HEK293 (cell line): ENCODE measurements around the gene BLOC1S6.
A peak's percentile ranks its signal among the peaks of the same experiment; 100 is the strongest.

Experiments used
- GFI1B ChIP-seq: fragments of 450-650 bp; formaldehyde crosslinking; IDR thresholded peaks from 2 replicates; pipeline ENCODE4 v1.5.1; 2016; ENCODE audit warnings: missing biosample characterization, missing genetic modification characterization
- HOXD13 ChIP-seq: sonication (generic); formaldehyde crosslinking; IDR thresholded peaks from 2 replicates; pipeline ENCODE4 v1.8.0; 2022; ENCODE audit warnings: missing genetic modification reagents, borderline replicate concordance
- INSM2 ChIP-seq: fragments of 450-650 bp; formaldehyde crosslinking; IDR thresholded peaks from 2 replicates; pipeline ENCODE4 v1.5.1; 2016; ENCODE audit warnings: missing biosample characterization, missing genetic modification characterization
- OSR2 ChIP-seq: fragments of 450-650 bp; formaldehyde crosslinking; IDR thresholded peaks from 2 replicates; pipeline ENCODE4 v1.5.1; 2016; ENCODE audit warnings: missing biosample characterization, missing genetic modification characterization
- OVOL3 ChIP-seq: fragments of 450-650 bp; formaldehyde crosslinking; IDR thresholded peaks from 2 replicates; pipeline ENCODE4 v1.5.1; 2016; ENCODE audit warnings: missing biosample characterization, missing genetic modification characterization
- TRIM28 ChIP-seq: IDR thresholded peaks from 2 replicates; pipeline ENCODE4 v1.6.1; 2011; ENCODE audit warnings: low read length, control low read depth, borderline replicate concordance
- ZBTB10 ChIP-seq: fragments of 450-650 bp; formaldehyde crosslinking; IDR thresholded peaks from 2 replicates; pipeline ENCODE4 v1.5.1; 2016; ENCODE audit warnings: missing biosample characterization, missing genetic modification characterization
- ZBTB26 ChIP-seq: fragments of 450-650 bp; formaldehyde crosslinking; optimal IDR thresholded peaks from 2 replicates; pipeline ENCODE3; 2016; ENCODE audit warnings: missing biosample characterization, mild to moderate bottlenecking, missing genetic modification characterization
- ZNF2 ChIP-seq: fragments of 450-650 bp; formaldehyde crosslinking; IDR thresholded peaks from 2 replicates; pipeline ENCODE4 v1.5.1; 2016; ENCODE audit warnings: missing biosample characterization, missing genetic modification characterization
- ZNF239 ChIP-seq: fragments of 450-650 bp; formaldehyde crosslinking; IDR thresholded peaks from 2 replicates; pipeline ENCODE4 v1.5.1; 2016; ENCODE audit warnings: missing biosample characterization, missing genetic modification characterization
- ZNF426 ChIP-seq: fragments of 450-650 bp; formaldehyde crosslinking; IDR thresholded peaks from 2 replicates; pipeline ENCODE4 v1.5.1; 2017; ENCODE audit warnings: missing biosample characterization, missing genetic modification characterization, mild to moderate bottlenecking, inconsistent platforms, moderate library complexity
- ZNF433 ChIP-seq: fragments of 450-650 bp; formaldehyde crosslinking; IDR thresholded peaks from 2 replicates; pipeline ENCODE4 v1.5.1; 2016; ENCODE audit warnings: missing biosample characterization, missing genetic modification characterization, low read depth
- ZNF580 ChIP-seq: fragments of 450-650 bp; formaldehyde crosslinking; IDR thresholded peaks from 2 replicates; pipeline ENCODE4 v1.5.1; 2016; ENCODE audit warnings: missing biosample characterization, missing genetic modification characterization
- ZNF639 ChIP-seq: fragments of 450-650 bp; formaldehyde crosslinking; IDR thresholded peaks from 2 replicates; pipeline ENCODE4 v1.5.1; 2016; ENCODE audit warnings: missing biosample characterization, missing genetic modification characterization
- ZNF777 ChIP-seq: fragments of 450-650 bp; formaldehyde crosslinking; IDR thresholded peaks from 2 replicates; pipeline ENCODE4 v1.5.1; 2017; ENCODE audit warnings: missing biosample characterization, missing genetic modification characterization, borderline replicate concordance
- ZSCAN16 ChIP-seq: fragments of 450-650 bp; formaldehyde crosslinking; IDR thresholded peaks from 2 replicates; pipeline ENCODE4 v1.5.1; 2016; ENCODE audit warnings: missing biosample characterization, missing genetic modification characterization
- ZSCAN18 ChIP-seq: fragments of 450-650 bp; formaldehyde crosslinking; IDR thresholded peaks from 2 replicates; pipeline ENCODE4 v1.5.1; 2016; ENCODE audit warnings: missing biosample characterization, missing genetic modification characterization
- ZSCAN4 ChIP-seq: fragments of 450-650 bp; formaldehyde crosslinking; IDR thresholded peaks from 2 replicates; pipeline ENCODE4 v1.5.1; 2017; ENCODE audit warnings: missing biosample characterization, missing genetic modification characterization
- ZXDB ChIP-seq: fragments of 450-650 bp; formaldehyde crosslinking; IDR thresholded peaks from 2 replicates; pipeline ENCODE4 v1.5.1; 2016; ENCODE audit warnings: missing biosample characterization, missing genetic modification characterization

BLOC1S6 gene

GRCh38 chr15:45587095-45587862, at the start of gene BLOC1S6 (continued):
- TF ChIP-seq ZNF580 (tag by site-specific recombination) (peak; percentile 88), ZBTB26 (tag by site-specific recombination) (peak; percentile 69), ZSCAN16 (tag by site-specific recombination) (no peak), ZBTB10 (tag by site-specific recombination) (peak; percentile 59), ZNF639 (peak; percentile 82), TRIM28 (peak; percentile 25; the same call in 1 of the 2 replicates), OSR2 (tag by site-specific recombination) (no peak), INSM2 (peak; percentile 59; the same call in 1 of the 2 replicates), ZSCAN4 (tag by site-specific recombination) (peak; percentile 21; the same call in 1 of the 2 replicates), ZSCAN18 (no peak), ZNF239 (tag by site-specific recombination) (0 out of 2 replicates have a peak, but pooled peaks have one; percentile 10), OVOL3 (tag by site-specific recombination) (no peak), GFI1B (tag by site-specific recombination) (no peak), ZNF777 (tag by site-specific recombination) (0 out of 2 replicates have a peak, but pooled peaks have one; percentile 68), HOXD13 (CRISPR knock-in tag) (no peak), ZNF426 (tag by site-specific recombination) (no peak), ZNF2 (tag by site-specific recombination) (peak; percentile 95), ZXDB (tag by site-specific recombination) (peak; percentile 91), ZNF433 (tag by site-specific recombination) (no peak)
